Suppressor macrophage treated with lipopolysaccharide for 4 hours (primary cell): ENCODE measurements around the gene TLR10.
"Not testable (repeated sequence)": the region's sequence is repeated elsewhere in the genome, so short reads cannot be mapped to it uniquely, and the experiment has no call there.

ENCODE experiments used
- DNase-seq: peaks from one replicate; pipeline ENCODE4 v3.0.0-alpha.2; 2020

The TLR10 gene

DNA sequence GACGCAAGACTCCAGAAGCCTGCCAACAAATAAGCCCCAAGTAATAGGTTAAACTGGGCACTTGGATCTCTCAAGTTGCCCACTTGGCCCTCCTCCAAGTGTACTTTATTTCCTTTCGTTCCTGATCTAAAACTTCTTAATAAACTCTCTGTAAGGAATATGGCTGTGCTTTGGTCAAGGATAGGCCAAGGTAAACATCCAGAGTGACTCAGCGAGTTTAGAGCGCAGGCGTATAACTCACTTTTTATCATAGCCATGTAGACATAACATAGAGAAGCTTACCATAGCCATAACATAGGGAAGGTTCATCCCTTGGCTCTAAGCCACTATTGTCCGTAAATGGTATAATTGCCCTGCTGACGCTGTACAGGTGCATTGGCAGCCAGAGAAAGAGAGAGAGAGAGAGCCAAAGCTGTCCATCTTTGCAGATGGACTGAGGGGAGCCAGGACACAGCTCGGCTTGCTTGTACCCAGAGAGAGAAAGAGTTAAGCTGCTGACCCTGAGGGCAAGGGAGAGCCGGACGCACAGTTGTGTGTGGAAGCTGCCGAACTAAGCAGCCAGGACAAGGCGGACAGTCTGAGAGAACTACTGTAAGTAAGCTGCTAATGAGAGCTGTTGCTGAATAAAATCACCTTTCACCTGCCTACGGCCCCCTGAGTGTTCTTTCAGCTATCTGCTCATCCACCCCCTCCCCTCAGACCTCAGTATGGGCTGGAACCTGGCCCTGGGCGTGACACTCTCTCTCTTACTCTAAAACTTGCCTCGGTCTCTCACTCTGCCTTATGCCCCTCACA lies 20.0 kb upstream of the TLR10 start:
- no peak for DNase-seq

- no peak for DNase-seq
Measured at GRCh38 chr4:38800961-38801450, 18.2 kb upstream of the TLR10 start.

GRCh38 chr4:38800366-38800765 lies 17.6 kb upstream of the TLR10 start:
- DNase-seq: no peak

DNA sequence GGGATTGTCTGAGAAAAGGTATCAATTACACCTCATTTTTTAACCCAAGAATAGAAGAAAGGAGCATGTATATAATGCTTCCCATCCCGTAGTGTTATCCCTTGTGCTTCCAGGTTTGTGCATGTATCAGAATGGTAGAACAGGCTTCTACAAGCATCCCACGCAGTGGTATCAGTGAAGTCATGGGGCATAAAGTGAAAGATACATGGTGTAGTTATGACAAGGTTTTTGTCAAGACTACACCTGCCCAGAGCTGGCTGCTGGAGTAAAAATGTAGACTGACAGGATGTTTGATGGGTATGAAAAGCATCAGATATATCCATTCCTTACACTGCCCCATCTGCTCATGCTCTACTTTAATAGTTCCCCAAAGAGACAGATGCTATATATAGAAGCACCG lies 12.3 kb upstream of the TLR10 start:
- no peak for DNase-seq

GRCh38 chr4:38794051-38794450 lies 11.3 kb upstream of the TLR10 start:
- peak; percentile 80 for DNase-seq

GRCh38 chr4:38791010-38791409 lies 8.2 kb upstream of the TLR10 start:
- DNase-seq: peak; percentile 82

GRCh38 chr4:38788317-38788716 lies 5.5 kb upstream of the TLR10 start:
- peak; percentile 45 for DNase-seq

- DNase-seq: peak; percentile 49
Measured at GRCh38 chr4:38787693-38788092, 4.9 kb upstream of the TLR10 start.

DNA sequence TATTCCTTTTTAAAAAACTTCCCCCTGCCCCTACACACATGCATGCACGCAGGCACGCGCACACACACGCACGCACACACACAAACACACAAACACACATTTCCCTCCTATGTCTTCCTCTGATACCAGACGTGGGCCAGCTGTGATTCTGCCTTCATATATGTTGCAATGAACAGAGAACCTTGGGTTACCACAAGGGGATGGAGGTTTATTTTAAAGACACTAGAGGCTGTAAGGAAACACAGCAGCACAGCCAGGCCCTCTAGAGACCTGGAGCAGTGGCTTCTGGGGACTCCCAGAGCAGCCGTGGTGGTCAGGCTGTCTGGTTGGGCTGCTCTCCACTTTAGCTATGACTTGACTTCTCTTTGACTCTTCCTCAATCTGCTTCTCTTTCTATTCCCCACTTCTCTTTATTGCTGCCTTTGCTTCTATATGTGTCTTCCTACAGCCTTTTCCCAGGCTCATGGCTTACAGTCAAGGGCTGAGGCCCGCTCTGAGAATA lies 3.2 kb upstream of the TLR10 start:
- DNase-seq: peak; percentile 94

- peak; percentile 74 for DNase-seq
Measured at GRCh38 chr4:38785041-38785790, 2.4 kb upstream of the TLR10 start.

DNA sequence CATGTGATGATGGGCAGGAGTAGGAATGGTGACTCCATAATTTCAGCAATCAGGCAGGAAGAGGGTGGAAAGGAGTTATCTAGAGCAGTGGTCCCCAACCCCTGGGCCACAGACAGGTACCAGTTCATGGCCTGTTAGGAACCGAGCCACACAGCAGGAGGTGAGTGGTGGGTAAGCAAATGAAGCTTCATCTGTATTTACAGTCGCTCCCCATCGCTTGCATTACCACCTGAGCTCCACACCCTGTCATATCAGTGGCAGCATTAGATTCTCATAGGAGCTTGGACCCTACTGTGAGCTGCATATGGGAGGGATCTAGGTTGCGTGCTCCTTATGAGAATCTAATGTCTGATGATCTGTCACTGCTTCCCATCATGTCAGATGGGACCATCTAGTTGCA lies 1.4 kb upstream of the TLR10 start:
- DNase-seq: no peak

- no peak for DNase-seq
Measured at GRCh38 chr4:38783109-38783460, 295 bp upstream of the TLR10 start.

DNA sequence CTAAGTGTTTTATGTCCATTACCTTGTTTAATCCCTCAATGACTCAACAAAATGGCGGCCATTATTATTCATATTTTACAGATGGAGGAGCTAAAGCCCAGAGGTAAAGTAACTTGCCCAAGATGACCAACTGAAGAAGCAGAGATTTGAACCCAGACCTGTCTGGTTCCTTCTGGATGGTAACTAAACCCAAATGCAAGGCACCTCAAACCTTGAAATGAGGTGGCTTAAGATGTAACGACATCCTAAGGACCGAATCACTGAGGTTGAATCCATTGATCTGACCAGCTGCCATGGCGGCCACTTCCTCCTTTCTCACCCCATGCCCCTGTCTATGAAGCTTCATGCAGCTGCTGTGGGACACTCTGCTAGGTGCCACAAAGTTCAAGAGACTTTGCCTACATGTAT lies 932 bp downstream of the TLR10 start:
- DNase-seq: no peak

- no peak for DNase-seq
Measured at GRCh38 chr4:38780833-38781484, 1.8 kb downstream of the TLR10 start.

- no peak for DNase-seq
Measured at GRCh38 chr4:38779790-38780189, 3.0 kb downstream of the TLR10 start.

DNA sequence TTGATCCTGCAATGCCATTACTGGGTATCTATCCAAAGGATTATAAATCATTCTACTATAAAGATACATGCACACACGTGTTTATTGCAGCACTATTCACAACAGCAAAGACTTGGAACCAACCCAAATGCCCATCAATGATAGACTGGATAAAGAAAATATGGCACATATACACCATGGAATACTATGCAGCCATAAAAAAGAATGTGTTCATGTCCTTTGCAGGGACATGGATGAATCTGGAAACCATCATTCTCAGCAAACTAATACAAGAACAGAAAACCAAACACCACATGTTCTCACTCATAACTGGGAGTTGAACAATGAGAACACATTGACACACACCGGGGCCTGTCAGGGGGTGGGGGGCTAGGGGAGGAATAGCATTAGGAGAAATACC lies 4.9 kb downstream of the TLR10 start:
- not testable (repeated sequence) for DNase-seq

DNA sequence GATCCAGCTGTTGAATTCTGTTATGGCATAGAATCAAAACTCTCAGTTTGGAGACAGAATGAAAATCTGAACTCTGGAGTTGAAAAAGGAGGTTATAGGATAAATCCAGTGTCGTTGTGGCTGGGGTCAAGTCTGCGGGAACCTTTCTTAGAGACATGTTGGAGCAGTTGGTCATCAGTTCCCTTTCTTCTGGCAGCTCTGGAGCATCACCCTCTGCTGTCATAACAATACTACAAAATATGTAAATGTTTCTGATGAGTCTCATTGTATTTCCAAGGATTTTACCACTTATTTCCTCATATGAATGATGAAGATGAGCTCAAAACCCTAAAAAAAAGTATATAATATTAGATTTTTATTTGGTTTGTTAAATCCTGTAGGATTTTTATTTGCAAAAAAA lies 7.5 kb downstream of the TLR10 start:
- DNase-seq: peak; percentile 49

DNA sequence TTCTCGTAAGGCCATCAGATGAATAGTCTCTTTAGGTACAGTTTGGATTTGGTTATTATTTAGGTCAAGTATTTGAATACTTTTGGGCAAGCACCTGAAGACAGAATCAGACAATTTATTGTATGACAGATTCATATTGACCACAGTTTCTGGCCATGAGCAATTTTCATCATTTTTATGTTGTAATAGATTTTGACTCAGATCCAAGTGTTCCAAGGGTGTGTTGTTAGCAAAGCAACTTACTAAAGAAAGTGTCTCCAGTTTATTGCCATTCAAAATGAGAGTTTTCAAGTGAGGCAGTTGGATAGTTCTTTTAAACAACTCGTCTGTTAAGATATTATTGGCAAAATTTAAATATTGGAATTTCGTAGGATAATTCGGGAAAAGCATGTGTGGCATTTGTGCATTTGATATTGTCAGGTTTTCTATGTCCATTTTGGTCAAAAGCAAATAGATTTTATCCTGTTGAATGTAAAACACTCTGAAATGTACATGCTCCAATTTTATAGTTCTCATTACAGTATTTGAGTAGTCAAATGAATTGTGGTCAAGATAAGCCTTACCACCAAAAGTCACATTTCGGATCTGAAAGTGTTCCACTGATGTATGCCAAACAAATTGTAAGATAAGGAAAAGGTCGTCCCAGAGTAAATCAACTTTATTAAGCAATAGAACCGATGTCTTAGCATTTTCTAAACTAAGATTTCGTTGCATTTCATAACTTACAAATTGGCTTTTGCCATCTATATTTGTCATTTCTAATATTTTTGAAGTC lies 8.4 kb downstream of the TLR10 start:
- peak; percentile 39 for DNase-seq

DNA sequence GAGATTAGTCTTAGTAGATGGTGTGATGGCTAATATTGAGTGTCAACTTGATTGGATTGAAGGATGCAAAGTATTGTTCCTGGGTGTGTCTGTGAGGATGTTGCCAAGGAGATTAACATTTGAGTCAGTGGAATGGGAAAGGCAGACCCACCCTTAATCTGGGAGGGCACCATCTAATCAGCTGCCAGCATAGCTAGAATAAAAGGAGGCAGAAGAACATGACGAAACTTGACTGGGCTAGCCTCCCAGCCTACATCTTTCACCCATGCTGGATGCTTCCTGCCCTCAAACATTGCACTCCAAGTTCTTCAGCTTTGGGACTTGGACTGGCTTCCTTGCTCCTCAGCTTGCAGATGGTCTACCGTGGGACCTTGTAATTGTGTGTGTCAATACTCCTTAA lies 12.5 kb downstream of the TLR10 start:
- not testable (repeated sequence) for DNase-seq

GRCh38 chr4:38769857-38770256 lies 12.9 kb downstream of the TLR10 start:
- DNase-seq: peak; percentile 49

DNA sequence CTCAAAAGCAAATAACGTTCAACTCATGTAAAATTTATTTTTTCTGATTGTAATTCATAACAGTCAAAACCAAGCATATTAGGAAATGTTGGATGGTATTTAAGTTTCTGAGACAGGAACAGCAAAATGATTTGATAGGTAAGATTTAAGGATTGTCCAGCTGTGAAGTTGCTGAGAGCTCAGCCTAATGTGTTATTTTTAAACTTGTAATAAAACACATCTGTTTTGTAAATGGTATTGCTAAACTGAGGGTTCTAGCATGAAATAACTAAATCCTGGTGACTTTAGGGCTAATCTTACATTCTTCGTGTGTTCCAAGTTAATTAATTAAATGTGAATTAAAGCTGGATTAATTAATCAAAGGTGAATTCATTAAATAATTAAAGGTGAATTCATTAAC lies 13.3 kb downstream of the TLR10 start:
- DNase-seq: no peak

- peak; percentile 84 for DNase-seq
Measured at GRCh38 chr4:38768968-38769394, 13.8 kb downstream of the TLR10 start.

GRCh38 chr4:38766940-38767339 lies 15.8 kb downstream of the TLR10 start:
- DNase-seq: not testable (repeated sequence)
